ENCODE data around the gene ZCRB1.

GRCh38 chr12:42281278-42281677 is 44.6 kb downstream of the ZCRB1 start:
- TF ChIP-seq, protein P1, sequence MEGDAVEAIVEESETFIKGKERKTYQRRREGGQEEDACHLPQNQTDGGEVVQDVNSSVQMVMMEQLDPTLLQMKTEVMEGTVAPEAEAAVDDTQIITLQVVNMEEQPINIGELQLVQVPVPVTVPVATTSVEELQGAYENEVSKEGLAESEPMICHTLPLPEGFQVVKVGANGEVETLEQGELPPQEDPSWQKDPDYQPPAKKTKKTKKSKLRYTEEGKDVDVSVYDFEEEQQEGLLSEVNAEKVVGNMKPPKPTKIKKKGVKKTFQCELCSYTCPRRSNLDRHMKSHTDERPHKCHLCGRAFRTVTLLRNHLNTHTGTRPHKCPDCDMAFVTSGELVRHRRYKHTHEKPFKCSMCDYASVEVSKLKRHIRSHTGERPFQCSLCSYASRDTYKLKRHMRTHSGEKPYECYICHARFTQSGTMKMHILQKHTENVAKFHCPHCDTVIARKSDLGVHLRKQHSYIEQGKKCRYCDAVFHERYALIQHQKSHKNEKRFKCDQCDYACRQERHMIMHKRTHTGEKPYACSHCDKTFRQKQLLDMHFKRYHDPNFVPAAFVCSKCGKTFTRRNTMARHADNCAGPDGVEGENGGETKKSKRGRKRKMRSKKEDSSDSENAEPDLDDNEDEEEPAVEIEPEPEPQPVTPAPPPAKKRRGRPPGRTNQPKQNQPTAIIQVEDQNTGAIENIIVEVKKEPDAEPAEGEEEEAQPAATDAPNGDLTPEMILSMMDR (conservative IDR thresholded peaks at IDR 0.05; ENCODE audit: low read depth, low read length), result no peak
- no peak for TF ChIP-seq EZH2 (IDR thresholded peaks at IDR 0.05; ENCODE audit: low read length, unreplicated experiment)
